HAP-1 (cell line): ENCODE data around the gene ZNF576.
"Not testable (repeated sequence)": the region's sequence is repeated elsewhere in the genome, so short reads cannot be mapped to it uniquely, and the experiment has no call there.

Experiments used
- DNase-seq, 2 experiments: peaks; one replicate each; pipeline ENCODE4 v3.0.0-alpha.2; 2016 to 2020; ENCODE audit warnings: low spot score in 2 of 2
- H3K27me3 ChIP-seq: fragments of 250-450 bp; sonication (Bioruptor Pico); 2 replicates; pipeline ENCODE4 v1.5.1; 2020; ENCODE audit warnings: low read depth, mild to moderate bottlenecking, moderate library complexity
- H3K36me3 ChIP-seq: fragments of 250-450 bp; sonication (Bioruptor Pico); replicated peaks from 2 replicates; pipeline ENCODE4 v1.5.1; 2020; ENCODE audit warnings: mild to moderate bottlenecking
- H3K4me1 ChIP-seq: fragments of 250-450 bp; sonication (Bioruptor Pico); 2 replicates; pipeline ENCODE4 v1.5.1; 2020; ENCODE audit warnings: mild to moderate bottlenecking
- H3K4me3 ChIP-seq: fragments of 250-450 bp; sonication (Bioruptor Pico); 2 replicates; pipeline ENCODE4 v1.5.1; 2020; ENCODE audit warnings: mild to moderate bottlenecking, moderate library complexity
- H3K9me3 ChIP-seq: fragments of 250-450 bp; sonication (Bioruptor Pico); 2 replicates; pipeline ENCODE4 v1.5.1; 2020; ENCODE audit warnings: mild to moderate bottlenecking, moderate library complexity
- in situ Hi-C: fragments of 300-500 bp; cut with MboI; formaldehyde crosslinking; loops from 3 replicates; pipeline ENCODE4 v1.14.3; 2020; ENCODE audit warnings: low sequenced_read_pairs, inconsistent platforms, mixed read lengths

Gene ZNF576

DNA sequence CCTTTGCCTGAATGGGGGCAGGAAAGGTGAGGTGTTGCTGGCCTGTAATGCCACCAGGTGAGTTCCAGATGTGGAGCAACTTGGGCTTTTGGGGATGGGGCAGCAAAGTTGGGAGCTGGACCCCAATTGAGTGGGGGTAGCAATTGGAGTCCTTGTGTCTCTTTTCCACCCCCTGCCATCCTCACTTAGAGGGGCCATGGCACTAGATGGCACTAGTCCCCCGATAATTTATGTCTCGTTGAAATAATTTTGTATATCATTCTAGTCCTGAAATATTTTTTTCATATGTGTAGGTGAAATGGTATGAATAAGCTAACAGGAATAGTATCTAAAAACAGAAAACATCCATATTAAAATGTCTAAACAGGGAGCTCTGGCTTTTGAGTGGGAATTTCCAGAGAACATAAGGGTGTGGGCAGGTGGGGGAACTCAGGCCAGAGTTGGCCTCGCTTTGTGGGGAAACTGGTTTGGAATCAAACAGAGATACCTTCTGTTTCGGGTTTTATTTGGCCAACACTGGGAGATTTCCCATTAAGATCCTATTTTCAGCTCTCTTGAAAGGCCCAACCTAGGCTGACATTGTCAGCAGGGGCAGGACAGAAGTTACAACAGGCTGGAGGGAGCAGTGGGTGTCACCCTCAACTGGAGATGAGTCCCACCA, 3.4 kb downstream of the ZNF576 start:
- no peak for DNase-seq
- Histone ChIP-seq H3K4me1 (peaks cover 3% of the 10 kb centered on the region; the same call in 1 of the 2 replicates), H3K36me3 (peaks cover 13% of the 10 kb centered on the region), H3K4me3 (no peak overlapping the region), H3K9me3 (no peaks in the 10 kb centered on the region), H3K27me3 (no peaks in the 10 kb centered on the region)
- in situ Hi-C loops = no loop called here

GRCh38 chr19:43600326-43600725, 3.9 kb downstream of the ZNF576 start:
- H3K9me3 ChIP-seq, H3K4me3 ChIP-seq, DNase-seq, H3K4me1 ChIP-seq, H3K27me3 ChIP-seq, in situ Hi-C loops: not testable (repeated sequence)
- H3K36me3 ChIP-seq = peaks cover 13% of the 10 kb centered on the region

GRCh38 chr19:43605875-43606568, 9.6 kb downstream of the ZNF576 start:
- Histone ChIP-seq H3K27me3 (no peaks in the 10 kb centered on the region), H3K36me3 (peaks cover 14% of the 10 kb centered on the region), H3K9me3 (no peaks in the 10 kb centered on the region), H3K4me3 (no peak overlapping the region), H3K4me1 (no peaks in the 10 kb centered on the region)
- in situ Hi-C loops = no loop called here
- no peak for DNase-seq

GRCh38 chr19:43606569-43607229, 10.3 kb downstream of the ZNF576 start:
- H3K27me3 ChIP-seq = no peaks in the 10 kb centered on the region
- in situ Hi-C loops = no loop called here
- H3K4me1 ChIP-seq = no peaks in the 10 kb centered on the region
- H3K36me3 ChIP-seq = peaks cover 13% of the 10 kb centered on the region
- DNase-seq = no peak
- no peak overlapping the region for H3K4me3 ChIP-seq
- H3K9me3 ChIP-seq = no peaks in the 10 kb centered on the region

DNA sequence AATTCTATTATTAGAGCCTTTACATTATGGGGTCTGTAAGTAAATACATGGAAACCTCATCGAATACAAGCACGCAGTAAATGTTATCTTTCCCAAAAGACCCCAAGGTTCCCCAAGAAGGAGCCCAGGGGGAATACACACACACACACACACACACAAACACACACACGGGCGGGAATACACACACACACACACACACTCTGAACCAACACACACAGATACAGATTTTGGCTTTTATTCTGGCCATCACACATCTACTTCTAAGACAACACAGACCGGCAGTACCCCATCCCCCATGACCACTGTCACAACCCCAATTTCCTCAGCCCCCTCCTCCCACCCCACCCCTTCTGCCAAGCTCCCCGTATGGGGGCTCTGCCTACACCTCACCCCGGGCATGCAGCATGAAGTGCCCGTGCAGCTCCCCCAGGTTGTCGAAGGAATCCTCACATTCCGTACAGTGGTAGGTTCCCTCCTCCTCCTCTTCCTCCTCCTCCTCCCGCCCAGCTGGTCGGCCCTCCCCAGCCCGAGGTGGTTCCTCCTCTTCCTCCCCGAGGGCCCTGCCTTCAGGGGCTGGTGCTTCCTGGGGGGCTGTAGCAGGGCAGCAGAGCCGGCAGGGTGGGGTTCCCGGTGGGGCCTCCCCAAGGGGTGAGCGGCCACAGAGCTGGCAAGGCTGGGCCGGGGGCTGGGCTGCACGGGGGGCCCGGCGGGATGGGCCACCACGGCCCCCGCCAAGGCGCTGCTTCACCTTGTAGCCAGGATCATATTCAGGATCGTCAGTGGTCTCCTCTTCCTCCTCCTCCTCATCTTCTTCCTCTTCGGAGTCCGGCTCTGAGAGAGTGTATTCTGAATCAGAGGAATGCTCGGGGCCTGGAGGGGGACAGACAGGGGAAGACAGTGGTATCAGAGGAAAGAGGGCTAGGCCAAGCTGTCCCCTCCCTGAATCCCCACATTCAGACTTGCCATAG, 11.1 kb downstream of the ZNF576 start:
- H3K4me1 ChIP-seq = no peaks in the 10 kb centered on the region
- DNase-seq = no peak
- no peaks in the 10 kb centered on the region for H3K27me3 ChIP-seq
- H3K36me3 ChIP-seq = peaks cover 22% of the 10 kb centered on the region
- H3K4me3 ChIP-seq = no peak overlapping the region
- in situ Hi-C loops = no loop called here
- no peaks in the 10 kb centered on the region for H3K9me3 ChIP-seq

DNA sequence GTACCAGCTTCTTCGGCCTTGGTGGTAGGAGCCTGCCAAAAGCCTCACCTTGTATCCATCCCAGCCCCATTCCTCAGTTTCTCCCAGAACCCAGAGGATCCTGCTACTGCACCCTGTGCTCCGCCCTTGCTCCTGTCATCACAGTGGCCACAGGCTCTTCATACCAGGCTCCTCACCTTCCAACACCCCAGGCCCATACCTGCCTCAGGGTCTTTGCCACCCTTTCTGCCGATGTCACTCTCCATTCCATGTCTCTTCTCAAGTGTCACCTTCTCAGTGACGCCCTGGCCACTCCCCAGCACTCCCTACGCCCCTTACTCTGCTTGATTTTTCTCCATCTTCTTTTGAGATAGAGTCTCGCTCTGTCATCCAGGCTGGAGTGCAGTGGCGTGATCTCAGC, 13.5 kb downstream of the ZNF576 start:
- in situ Hi-C loops = no loop called here
- Histone ChIP-seq H3K27me3 (no peaks in the 10 kb centered on the region), H3K9me3 (no peaks in the 10 kb centered on the region), H3K4me1 (no peaks in the 10 kb centered on the region), H3K36me3 (peaks cover 26% of the 10 kb centered on the region), H3K4me3 (no peak overlapping the region)
- no peak for DNase-seq

DNA sequence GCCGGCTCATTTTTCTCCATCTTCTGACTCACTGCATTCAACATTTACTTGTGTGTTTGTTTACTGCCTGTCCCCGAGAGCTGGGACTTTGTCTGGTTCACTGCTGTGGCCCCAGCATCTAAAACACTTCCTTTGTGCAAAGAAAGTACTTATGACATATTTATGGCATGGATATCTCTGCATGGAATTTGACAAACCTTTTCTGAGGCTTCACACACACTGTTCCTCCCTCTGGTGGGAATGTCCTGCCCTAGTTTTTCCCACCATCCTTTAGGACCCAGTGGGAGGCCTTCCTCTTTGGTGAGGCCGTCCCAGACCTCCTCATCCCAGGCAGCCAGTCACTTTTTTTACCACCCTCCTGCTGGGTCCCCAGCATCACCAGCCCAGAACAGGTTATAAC, 14.1 kb downstream of the ZNF576 start:
- in situ Hi-C loops = no loop called here
- Histone ChIP-seq H3K27me3 (no peaks in the 10 kb centered on the region), H3K36me3 (peaks cover 26% of the 10 kb centered on the region), H3K4me3 (no peak overlapping the region), H3K9me3 (no peaks in the 10 kb centered on the region), H3K4me1 (no peaks in the 10 kb centered on the region)
- DNase-seq = no peak

- Histone ChIP-seq H3K4me1 (no peaks in the 10 kb centered on the region), H3K9me3 (no peaks in the 10 kb centered on the region), H3K36me3 (peaks cover 22% of the 10 kb centered on the region), H3K4me3 (no peak within 1 kb of the TSS), H3K27me3 (no peaks in the 10 kb centered on the region)
- no peak for DNase-seq
- in situ Hi-C loops = no loop called here
Observed at GRCh38 chr19:43611788-43612187, 15.4 kb downstream of the ZNF576 start, which contains the start of gene SRRM5. Gene SRRM5, plus strand, starts transcription at chr19:43612088. Its CDS starts 34 bp downstream, at chr19:43612122.

- in situ Hi-C loops = no loop called here
- H3K36me3 ChIP-seq = peaks cover 22% of the 10 kb centered on the region
- H3K4me1 ChIP-seq = no peaks in the 10 kb centered on the region
- DNase-seq = no peak
- no peaks in the 10 kb centered on the region for H3K9me3 ChIP-seq
- H3K4me3 ChIP-seq = no peak overlapping the region
- no peaks in the 10 kb centered on the region for H3K27me3 ChIP-seq
Observed at GRCh38 chr19:43612374-43612773, 16.0 kb downstream of the ZNF576 start.

GRCh38 chr19:43616306-43616705, 19.9 kb downstream of the ZNF576 start:
- Histone ChIP-seq H3K27me3 (no peaks in the 10 kb centered on the region), H3K4me1 (peaks cover 7% of the 10 kb centered on the region), H3K36me3 (peaks cover 15% of the 10 kb centered on the region), H3K9me3 (no peaks in the 10 kb centered on the region), H3K4me3 (no peak overlapping the region)
- DNase-seq = no peak
- in situ Hi-C loops = no loop called here

GRCh38 chr19:43616954-43617353, 20.6 kb downstream of the ZNF576 start:
- no peak for DNase-seq
- in situ Hi-C loops = no loop called here
- H3K4me1 ChIP-seq = peaks cover 7% of the 10 kb centered on the region

DNA sequence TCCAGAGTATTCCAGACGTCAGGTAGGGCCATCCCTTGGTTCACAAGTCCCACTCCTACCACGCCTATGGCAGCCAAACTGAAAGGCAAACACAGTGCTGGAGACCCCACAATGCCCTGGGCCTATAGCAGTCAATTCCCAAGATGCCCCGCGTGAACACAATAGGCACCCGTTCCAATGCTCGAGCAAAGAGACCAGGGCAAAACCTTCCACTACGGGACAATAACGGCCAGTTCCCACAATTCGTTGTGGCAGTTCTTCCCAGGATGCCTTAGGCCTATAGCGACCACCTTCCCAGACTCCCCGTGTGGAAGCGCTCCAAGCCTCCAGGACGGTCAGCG, 22.5 kb downstream of the ZNF576 start:
- peak; percentile 77 to 85 for DNase-seq
- H3K4me3 ChIP-seq = peak overlapping the region; percentile 55
- no peaks in the 10 kb centered on the region for H3K9me3 ChIP-seq
- H3K27me3 ChIP-seq = no peaks in the 10 kb centered on the region
- H3K4me1 ChIP-seq = peaks cover 7% of the 10 kb centered on the region
- in situ Hi-C loops = no loop called here
- no peaks in the 10 kb centered on the region; the same call in 1 of the 2 replicates for H3K36me3 ChIP-seq

More at GRCh38 chr19:43616954-43617353, 20.6 kb downstream of the ZNF576 start:
- H3K27me3 ChIP-seq = no peaks in the 10 kb centered on the region
- H3K4me3 ChIP-seq = no peak overlapping the region
- no peaks in the 10 kb centered on the region for H3K9me3 ChIP-seq
- H3K36me3 ChIP-seq = peaks cover 10% of the 10 kb centered on the region

GRCh38 chr19:43619262-43620060, 23.1 kb downstream of the ZNF576 start, which contains the start of gene ZNF428:
Gene ZNF428, minus strand, starts transcription at chr19:43619629. Its CDS starts 5,325 bp downstream, at chr19:43614304.
- Histone ChIP-seq H3K36me3 (peaks cover 3% of the 10 kb centered on the region; the same call in 1 of the 2 replicates), H3K4me1 (peaks cover 7% of the 10 kb centered on the region), H3K9me3 (no peaks in the 10 kb centered on the region), H3K4me3 (peak within 1 kb of the TSS; percentile 55), H3K27me3 (no peaks in the 10 kb centered on the region)
- peak; percentile 97 to 98 for DNase-seq
- in situ Hi-C loops = no loop called here
